GM18870 (cell line): ENCODE measurements around the gene DSTN.

Source experiments
- ATAC-seq: cut with Tn5 transposase; IDR thresholded peaks from one replicate; pipeline ENCODE4 v1.9.1; 2021; ENCODE audit warnings: moderate library complexity; ENCODE audit not compliant: unreplicated experiment

Gene DSTN

DNA sequence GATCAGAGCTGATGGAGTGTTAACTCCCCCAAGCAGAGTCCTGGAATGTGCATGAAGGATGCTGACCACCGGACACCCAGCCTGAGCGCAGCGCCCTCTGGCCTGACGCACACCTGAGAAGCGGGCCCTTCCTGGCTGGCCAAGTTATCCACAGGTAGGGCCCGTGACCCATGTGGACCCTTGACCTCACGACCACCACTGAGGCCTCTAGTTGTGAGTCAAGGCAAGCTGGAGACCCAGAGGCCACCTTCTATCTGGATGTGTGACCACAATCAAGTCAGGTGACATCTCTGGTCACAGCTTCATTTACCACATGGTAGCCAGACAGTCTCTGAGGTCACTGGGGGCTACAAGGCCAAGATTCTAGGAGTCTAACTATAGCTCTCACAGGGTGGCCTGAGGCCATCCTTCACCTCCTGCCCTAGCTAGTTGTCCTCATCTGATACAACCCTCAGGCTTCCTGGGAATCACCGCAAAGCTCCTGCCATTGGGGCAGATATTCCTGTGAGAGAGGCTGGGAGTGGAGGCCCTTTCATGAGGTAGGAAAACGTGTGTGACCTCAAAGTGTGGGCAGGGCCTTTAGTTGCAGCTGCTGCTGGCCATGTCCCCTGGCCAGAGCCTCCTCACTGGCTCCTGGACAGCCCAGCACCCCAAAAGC lies 53.1 kb downstream of the DSTN start:
- no peak for ATAC-seq

DNA sequence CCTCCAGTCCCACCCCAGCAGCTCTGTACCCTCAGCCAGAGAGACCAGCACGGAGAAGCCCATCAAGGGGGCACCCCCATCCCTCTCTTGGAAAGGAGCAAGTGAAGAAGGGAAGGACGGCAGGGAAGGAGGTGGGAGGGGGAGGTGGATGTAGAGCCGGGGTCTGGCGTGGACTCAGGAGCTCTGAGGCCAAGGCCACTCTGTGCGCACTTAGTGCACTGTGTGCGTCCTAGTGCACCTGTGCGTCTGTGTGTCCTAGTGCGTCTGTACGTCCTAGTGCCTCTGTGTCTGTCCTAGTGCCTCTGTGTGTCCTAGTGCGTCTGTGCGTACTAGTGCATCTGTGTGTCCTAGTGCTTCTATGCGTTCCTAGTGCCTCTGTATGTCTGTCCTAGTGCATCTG lies 54.2 kb downstream of the DSTN start:
- no peak for ATAC-seq

DNA sequence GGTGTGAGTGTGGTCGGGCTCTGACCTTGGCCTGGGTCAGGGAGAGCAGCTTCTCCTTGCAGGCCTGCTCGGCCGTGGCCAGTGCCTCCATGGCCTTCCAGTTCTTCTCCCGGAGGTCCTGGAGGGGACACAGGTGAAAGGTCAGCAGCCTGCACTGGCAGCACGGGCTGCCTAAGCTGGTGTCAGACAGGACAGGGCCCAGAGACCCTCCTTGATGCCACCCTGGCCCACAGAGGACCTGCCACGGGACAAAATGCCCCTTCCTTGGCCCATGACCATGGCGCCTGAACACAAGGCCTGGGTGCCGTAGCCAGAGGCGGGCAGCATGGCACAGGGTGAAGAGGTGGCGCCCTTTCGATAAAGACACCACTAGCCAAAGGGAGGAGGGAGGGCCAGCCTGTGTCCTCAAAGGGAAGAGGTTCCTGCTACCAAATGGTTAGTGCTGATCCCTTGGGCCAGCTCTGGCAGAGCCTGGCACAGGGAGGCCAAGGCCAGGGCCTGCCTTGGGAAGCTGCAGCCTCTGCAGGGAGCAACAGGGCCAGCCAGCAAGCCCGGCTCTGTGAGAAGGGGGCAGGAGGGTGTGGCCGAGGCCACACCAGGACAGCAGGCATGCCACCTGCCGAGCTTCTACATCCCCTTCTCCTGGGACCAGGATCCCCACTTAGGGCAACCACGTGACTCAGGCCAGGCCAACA lies 54.8 kb downstream of the DSTN start:
- no peak for ATAC-seq

DNA sequence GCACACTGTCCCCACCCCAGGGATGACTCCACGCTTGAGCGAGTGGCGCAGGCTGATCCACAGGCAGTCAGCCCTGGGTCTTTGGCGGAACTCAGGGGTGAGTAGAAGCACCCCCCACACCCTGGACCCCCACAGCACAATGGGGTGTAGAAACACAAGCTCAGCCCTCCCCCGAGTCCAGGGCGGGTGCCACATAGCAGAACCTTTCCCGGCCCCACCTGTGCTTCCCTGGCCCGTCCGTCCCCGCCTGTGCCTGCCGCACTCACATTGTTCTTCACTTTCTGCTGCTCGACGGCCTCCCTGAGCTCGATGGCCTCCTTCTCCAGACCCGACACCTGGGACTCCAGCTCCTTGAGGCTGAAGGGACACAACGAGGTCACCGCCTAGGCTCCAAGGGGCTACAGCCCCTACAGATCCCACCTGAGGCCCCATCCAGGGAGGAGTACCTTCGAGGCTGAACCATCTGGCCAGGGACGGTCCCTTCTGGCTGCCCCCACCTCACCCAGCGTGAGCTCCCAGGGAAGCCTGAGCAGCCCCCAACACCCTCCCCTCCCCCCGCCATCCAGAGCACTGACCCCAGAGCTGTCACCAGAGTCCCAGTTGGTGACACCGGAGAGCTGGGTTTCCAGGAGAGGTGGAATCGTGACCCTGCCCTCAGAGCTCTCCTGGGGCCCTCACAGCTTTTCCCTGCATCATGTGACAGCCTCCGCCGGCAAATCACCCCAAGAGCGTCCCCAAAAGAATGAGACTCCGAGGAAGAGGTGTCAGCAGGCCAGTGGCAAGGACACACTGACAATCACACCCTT lies 55.6 kb downstream of the DSTN start:
- no peak for ATAC-seq

DNA sequence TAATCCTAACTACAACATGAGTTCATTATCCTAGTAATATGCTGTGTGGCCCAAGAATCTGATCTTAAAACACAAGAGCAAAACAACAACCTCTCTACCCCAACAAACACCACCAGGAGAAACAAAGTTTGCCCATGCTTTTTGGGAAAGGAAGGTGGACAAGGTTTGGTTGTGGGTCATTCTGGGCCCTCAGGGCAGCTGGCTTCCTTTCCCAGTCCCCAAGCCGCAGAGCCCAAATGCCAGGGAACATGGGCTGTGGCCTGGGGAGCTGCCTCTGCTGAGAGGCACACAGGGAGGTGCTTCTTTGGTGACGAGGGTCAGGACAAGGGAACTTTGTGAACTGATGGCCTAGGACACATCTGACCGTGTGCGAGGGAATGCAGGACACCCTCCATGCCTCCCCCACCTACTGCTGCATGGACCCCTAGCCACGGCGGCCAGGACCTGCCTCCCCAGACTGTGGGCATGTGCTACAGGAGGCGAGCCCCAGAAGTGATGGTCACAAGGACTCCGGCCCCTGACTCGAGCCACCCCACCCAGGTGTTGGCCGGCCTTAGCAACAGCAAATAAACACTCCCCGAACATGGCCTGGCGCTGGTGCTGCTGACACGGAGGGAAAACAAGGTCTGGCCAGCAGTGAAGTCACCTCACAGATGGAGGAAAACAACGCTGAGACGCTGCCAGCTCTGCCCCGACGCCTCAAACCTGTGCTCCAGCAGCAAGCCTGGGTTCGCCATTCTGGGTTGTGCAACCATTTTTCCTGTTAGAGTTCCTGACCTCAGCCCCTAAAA lies 56.5 kb downstream of the DSTN start:
- ATAC-seq, result no peak

DNA sequence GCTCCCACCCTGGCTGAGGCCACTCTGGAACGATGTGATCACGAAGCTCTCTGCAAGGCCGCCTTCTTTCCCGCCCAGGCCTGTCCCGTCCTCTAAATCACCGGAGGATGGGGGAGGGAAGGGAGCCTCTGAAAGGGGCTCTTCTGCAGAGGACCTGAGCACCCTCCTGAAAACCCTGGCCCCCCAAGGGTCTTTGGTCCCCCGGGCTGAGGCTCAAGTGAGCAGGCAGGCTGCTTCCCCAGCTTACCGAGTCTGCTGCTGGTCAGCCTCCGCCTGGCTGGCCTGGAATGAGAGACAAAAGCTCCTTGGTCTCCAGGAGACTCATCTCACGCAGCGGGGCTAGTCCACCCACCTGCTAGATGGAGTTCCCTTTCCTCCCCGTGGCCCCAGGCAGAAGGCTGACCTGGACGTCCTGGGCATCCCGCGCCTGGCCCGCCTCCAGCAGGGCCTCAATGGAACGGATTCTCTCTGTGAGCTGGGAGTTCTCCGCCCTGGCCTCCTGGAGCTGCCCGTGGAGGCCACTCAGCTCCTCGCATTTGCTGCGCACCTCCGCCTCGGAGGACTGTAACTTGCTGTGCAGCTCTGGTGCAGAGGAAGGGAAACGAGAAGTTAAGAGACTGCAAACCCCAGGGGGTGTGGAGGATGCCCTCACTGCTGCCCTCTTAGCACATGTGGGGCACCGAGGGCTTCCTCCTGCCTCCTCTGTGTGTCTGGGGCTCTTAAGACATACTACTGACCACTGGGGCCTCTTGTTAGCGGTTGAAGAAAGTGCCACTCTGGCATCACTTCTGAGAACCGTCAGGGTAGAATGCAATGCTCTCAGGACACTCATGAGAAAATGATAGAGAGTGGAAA lies 57.5 kb downstream of the DSTN start:
- no peak for ATAC-seq

DNA sequence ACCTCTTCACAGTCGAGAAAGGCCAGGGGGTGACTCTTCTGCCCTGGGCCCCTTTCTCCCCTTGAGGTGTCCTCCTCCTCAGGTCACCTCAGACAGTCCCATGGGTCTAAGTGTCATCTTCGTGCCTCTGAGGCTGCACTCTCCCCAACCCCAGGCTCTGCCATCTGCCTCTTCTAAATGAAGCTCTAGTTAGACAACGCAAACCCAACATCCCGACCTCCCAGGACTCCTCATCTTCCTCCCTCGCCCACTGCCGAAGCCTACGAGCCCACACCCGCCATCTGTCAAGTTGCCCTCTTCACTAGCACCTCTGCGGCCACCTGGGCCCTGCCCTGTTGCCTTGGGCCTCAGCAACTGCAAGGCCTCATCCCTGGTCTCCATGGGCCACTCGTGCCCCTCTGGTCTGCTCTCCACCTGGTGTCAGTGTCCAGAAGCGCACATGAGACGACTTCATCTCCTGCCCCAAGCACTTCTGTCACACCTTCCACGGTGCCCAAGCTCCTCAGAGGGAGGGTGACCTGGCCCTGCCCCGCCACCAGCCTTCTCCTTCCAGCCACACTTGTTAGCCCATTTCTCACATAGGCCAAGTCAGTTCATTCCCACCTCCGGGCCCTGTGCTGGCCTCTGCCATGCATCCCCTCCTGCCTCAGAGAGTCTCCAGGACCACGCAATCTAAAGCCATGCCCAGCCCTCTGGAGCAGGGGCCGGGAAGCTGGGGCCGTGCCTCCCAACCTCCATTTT lies 58.4 kb downstream of the DSTN start:
- ATAC-seq, result no peak

DNA sequence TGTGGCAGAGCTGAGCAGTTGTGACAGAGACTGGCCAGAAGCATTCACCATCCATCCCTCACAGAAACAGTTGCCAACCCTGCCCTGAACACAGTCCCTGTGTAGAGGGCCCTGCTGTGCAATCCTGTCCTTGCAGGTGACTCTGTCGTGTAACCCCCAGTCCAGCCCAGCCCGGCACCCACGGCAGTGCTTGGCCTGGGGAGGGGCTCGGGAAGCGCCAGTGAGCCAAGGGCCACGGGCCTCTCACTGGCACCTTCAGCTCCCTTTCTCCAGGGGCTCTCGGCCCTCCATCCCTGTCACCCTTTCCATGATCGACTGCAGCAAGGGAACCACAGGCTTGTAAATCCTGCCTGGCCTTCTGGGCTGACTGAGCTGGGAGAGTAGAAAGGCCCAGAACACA lies 59.1 kb downstream of the DSTN start:
- ATAC-seq, result no peak

DNA sequence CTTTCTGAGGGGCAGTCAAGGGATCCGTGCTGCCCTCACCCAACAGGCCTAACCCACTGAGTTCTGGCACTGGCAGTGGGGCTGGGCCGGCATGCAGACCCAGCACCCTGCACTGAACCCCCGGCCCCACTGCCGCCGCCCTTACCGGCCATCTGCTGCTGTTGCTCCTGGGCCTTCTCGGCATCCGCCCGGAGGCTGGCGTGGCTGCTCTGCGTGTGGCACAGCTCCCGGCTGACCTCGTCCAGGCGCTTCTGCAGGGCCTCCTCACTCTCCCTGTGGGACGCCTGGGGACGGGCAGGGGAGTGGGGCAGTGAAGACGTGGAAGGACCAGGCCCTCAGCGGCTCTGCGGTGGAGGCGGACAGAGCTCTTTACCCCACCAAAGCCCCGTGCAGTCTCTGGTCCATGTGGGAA lies 59.8 kb downstream of the DSTN start:
- no peak for ATAC-seq

DNA sequence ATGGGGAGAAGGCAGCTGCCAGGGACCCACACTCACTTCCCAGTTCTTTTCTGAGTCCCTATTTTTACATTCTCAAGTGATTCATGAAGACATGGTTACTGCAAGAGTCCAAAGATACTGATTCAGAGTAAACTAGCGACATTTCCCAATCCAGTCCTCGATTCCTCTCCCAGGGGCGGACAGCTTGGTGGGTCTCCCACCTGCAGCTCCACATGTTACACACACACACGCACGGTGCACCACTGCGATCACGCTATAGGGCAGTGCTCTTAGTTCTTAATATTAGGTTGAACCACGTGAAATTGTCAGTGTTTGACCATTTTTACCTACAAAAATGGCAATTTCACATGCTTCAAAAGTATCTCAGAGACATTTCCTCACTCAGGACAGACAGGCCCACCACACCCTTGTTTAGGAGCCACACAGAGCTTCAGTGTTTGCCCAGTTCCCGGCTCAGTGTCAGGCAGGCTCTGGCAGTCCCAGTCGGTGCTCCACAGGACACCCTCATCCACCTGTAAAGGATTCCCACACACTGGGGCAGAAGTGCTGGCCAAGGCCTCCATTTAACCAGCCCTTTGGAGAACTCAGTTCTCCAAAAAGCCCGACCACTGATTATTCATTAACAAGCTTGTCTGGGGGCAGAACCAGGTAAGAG lies 60.4 kb downstream of the DSTN start:
- ATAC-seq, result no peak

DNA sequence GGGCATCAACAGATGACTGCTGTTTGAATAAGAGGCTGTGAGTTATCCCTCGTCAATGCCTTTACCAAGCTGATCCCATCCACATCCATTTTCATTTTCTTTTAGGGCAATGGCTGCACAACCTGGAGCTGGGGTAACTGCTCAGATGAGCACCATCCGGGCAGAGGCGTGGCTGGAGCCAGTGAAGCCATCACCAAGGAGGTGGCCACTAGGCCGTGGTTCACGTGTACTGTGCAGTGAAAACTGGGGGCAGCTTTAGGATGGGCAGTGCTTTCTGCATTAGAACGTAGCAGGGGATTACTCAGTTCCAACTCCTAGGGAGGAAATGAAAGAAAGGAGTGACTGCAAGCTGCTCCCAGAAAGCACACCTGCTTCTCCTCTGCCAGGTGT lies 60.9 kb downstream of the DSTN start:
- no peak for ATAC-seq

DNA sequence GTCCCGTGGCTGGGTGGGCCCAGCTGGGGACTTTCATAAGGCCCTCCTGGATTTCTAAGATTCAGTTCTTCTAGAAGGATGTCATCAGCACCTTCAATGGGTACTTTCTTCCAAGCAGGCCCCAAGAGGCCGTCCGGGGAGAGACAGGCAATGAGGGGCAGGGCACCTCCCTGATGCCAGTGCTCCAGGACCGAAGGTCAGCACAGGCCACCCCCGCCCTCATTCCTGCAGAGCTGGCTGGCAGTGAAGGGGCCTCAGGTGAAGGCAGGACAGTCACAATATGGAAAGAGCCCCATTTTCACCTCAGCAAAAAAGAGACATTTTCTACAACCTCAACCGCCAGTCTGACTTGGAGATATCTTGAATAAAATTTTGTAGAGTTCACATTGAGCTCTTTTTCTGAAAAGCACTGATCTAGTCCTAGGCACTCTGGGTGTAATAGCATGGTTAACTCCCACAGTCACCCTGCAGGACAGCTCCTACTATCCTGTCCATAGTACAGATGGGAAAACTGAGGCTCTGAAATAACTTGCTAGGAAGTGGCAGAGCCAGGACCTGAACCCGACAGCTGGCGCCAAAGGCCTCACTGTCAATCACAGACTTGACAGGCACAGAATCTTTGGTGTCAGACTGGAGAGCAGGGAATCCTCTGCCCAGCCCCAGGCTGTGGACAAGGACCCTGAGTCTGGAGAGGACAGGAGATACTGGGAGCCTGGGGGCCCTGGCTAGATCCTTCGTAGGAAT lies 61.9 kb downstream of the DSTN start:
- ATAC-seq, result no peak

DNA sequence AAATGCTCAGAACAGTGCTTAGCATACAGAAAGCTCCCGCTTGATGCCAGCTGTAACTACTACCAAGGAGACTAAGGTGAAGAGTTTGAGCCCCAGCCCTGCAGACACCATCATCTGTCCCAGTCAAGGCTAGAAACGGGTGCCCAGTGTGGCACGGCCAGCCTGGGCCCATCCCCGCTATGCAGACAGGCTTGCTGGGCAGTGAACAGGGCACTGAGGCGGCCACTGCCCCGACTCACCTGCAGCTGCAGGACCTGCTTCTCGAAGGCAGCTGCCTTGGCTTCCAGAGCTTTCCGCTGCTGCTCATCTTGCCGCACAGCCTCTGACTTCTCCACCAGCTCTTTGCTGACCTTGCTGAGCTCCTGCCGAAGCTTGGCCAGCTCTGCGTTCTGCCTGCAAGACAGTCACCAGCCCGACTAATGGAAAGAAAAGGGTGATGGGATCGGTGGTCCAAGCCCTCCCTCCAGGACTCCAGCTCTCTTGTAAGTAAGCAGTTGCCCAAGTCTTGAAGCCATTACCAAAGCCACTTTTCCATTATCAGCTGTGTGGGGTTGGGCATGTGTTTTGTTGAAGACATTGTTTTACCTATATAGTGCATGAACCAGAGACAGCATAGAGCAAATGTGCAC lies 63.5 kb downstream of the DSTN start:
- no peak for ATAC-seq

DNA sequence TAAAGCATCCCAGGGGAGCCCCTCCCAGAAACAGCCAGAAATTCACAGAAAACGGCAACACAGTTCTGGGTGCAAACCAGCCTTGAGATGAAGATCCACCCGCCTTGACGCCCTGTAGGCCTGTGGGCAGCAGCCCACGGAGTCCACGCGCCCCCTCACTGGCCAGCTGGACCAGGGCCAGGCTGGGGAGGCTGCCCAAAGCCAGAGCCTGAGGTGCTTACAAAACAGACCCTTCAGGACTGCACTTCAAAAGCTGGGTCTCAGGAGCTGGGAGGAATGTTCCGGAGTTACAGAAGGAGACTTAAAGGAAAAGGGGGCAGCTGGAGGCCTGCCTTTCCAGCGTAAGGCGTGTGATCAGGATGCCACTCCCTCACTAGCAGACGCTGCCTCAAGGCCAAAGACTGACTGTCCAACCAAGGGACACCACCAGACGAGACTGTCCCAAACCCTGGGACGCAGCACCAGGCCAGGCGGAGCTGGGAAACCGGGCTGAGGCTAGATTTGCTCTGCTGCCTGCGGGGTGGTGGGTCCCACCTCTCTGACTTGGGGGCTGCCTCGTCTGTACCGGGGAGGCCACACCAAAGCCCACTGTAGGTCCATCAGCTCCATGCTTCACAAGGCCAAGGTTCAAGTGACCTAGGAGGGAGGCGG lies 64.1 kb downstream of the DSTN start:
- ATAC-seq, result no peak

DNA sequence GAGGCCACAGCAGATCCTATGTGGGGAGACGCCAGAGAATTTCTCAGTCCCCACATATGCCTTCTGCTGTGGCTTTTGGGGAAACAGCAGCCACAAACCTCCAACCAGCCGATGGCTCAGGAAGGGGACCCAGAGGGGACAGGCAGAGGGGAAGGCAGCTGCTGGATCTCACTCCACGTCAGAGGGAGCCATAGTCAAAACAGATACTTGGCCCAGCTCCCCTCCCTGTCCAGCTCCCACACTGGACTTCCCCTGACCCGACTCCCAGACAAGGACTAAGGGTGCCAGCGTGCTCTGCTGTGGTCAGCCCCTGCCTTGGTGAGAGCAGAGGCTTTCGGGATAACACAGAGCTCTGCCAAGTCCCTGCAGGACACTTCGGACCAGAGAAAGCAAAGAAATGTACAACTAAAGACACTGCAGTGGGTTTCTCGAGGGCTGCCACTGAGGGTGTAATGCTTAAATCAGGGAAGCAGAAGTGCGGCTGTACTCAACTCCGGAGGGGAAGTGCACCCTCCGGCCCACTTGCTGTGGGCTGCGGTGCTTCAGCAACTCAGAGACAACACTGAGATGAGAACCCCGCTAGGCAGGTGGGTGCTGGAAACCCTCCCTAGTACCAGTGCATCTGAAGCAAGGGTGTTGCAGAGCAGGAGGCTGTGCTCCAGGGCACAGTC lies 64.9 kb downstream of the DSTN start:
- ATAC-seq, result no peak

DNA sequence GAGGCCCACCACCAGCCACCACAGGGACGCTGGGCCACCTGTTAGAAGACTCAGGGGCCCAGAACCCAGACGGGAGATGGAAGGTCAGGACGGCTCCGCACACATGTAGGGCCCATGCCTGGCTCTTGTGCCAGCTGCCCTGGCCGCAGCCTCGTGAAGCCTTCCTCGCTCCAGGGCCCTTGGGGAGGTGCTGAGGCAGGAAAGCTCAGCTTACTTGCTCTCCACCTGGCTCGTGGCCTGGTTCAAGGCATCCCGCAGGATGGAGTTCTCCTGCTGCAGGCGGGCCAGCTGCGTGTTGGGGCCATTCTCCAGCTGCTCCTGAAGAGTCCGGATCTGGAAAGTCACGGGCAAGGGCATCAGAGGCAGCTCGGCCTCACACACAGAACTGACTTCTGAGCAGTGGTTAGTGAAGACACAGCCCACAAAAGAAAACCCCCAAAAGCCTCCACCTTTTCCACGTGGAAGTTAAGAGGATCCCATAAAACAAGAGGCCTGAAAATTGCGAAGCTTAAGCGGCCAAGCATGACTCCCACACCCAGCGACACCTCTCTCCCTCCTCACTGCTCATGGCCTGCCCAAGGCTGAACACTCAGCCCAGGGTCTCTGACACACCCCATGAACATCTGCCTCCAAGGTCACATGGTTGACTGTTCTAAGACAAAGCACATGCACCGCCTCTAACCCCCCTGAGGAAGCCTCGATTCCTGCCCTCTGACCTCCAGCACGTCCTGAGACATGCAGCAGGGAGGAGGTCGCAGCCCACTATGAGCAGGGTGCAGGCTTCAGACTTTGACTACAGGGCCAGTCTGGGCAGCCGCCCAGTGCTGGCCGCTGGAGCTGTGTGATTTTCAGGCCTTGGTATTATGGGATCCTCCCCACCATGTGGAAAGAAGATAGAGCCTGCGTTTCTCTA lies 65.7 kb downstream of the DSTN start:
- no peak for ATAC-seq
